ENCODE measurements around the gene TNFRSF6B.
"Not testable (repeated sequence)": the region's sequence is repeated elsewhere in the genome, so short reads cannot be mapped to it uniquely, and the experiment has no call there.

TNFRSF6B gene

DNA sequence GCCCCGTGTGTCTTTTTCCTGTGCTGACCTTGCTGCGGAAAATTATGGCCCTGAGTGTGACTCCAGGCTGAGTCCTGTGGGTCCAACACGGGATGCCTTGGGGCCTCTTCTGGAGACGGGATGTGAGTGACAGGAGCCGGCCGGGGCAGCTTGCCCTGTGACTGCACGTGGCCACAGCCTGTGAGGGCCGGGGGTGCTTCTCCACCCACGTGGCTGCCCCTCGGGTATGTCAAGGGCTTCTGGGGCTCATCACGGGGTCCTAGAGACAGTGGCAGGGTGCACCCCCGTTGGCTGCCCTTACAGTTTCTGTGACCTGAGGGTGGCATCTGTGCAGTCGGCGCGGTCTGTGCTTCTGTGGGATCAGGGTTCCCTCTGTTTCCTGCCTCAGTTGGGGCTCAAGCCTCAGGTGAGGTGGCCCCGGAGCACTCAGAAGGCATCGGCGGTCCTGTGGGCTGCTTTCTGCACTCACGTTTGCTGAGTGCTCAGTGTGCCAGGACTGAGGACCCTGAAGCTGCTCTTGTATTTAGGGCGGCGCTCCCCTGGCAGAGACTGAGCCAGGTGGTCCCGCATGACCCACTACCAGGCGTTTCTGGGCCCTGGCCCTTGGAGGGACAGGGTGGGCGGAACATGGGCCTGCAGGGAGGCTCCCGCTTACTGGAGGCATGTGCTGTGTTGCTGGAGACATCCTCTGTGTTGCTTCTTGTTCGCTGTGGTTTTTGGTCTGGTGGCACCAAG is 33.0 kb upstream of the TNFRSF6B start:
- DNase-seq (ENCODE audit: low read depth) = no peak

- no peak for DNase-seq (ENCODE audit: low read depth)
Observed at GRCh38 chr20:63664143-63664851, 32.2 kb upstream of the TNFRSF6B start.

GRCh38 chr20:63664861-63665594 is 31.4 kb upstream of the TNFRSF6B start:
- DNase-seq (ENCODE audit: low read depth) = no peak

DNA sequence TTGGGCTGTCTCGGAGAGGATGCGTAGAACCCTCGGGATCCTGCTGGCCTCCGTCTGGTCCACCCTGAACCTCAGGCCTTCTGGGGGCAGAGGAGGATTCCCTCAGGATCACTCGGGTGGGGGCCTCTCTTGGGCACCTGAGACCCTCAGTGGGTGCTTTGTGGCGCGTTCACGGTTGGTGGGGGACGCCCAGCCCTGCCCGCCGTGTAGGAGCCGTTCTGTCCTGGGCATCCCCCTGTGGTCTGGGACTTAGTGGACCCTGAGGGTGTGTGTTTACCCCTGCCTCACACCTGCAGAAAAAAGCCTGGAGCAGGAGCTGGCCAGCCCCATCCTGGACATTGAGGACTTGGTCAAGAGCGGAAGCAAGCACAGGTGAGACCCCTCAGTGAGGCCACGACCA is 30.7 kb upstream of the TNFRSF6B start:
- DNase-seq (ENCODE audit: low read depth) = no peak

DNA sequence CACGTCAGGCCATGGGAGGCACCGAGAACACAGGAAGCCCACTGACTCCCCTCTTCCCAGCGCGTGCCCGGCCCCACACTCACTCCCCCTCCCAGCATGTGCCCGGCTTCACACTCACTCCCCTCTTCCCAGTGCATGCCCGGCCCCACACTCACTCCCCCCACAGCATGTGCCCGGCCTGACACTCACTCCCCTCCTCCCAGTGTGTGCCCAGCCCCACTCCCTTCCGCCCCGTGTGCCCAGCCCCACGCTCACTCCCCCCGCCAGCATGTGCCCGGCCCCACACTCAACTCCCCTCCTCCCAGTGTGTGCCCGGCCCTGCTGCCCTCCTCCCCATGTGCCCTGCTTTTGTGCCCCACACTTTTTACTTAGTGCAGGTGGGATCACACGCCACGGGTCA is 28.6 kb upstream of the TNFRSF6B start:
- DNase-seq (ENCODE audit: low read depth) = no peak

GRCh38 chr20:63668351-63668750 is 28.1 kb upstream of the TNFRSF6B start:
- DNase-seq (ENCODE audit: low read depth) = no peak

DNA sequence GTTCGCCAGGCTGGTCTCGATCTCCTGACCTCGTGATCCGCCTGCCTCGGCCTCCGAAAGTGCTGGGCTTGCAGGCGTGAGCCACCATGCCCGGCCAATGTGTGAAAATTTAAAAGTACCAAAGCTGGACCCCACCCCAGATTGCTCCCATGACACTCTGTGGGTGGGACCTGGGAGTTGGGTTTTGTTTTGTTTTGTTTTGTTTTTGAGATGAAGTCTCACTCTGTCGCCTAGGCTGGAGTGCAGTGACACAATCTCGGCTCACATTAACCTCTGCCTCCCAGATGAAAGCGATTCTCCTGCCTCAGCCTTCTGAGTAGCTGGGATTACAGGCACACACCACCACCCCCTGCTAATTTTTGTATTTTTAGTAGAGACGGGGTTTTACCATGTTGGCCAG is 24.8 kb upstream of the TNFRSF6B start:
- DNase-seq (ENCODE audit: low read depth) = not testable (repeated sequence)

GRCh38 chr20:63672666-63673065 is 23.8 kb upstream of the TNFRSF6B start:
- no peak for DNase-seq (ENCODE audit: low read depth)

GRCh38 chr20:63673951-63674350 is 22.5 kb upstream of the TNFRSF6B start:
- DNase-seq (ENCODE audit: low read depth) = no peak

- DNase-seq (ENCODE audit: low read depth) = no peak
Observed at GRCh38 chr20:63675681-63676368, 20.6 kb upstream of the TNFRSF6B start.

- DNase-seq (ENCODE audit: low read depth) = no peak
Observed at GRCh38 chr20:63678071-63678470, 18.4 kb upstream of the TNFRSF6B start.

GRCh38 chr20:63678667-63679465 is 17.6 kb upstream of the TNFRSF6B start:
- no peak for DNase-seq (ENCODE audit: low read depth)

DNA sequence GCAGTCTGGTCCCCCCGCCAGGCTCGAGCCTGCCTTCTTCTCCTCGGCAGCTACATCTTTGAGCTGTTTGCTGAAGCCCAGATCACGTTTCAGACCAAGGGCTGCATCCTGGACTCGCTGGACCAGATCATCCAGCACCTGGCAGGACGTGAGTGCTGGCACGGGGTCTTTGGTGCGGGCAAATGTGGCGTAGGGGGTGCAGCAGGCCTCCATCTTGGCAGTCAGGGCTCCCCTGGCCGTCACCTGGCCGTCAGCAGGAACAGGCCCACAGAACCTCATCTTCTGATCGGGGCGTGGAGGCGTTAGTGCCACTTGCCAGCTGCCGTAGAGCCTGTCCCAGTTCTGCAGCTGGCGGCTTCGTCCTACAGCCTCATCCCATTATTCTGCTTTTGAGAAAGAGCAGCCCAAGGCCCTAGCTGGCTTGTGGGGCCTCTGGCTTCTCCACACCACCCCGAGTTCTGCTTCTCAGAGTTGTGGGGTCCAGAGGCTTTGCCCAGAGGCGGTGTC is 16.6 kb upstream of the TNFRSF6B start:
- no peak for DNase-seq (ENCODE audit: low read depth)

- no peak for DNase-seq (ENCODE audit: low read depth)
Observed at GRCh38 chr20:63680427-63680826, 16.0 kb upstream of the TNFRSF6B start.

- no peak for DNase-seq (ENCODE audit: low read depth)
Observed at GRCh38 chr20:63680857-63681608, 15.4 kb upstream of the TNFRSF6B start.

GRCh38 chr20:63681609-63682142 is 14.8 kb upstream of the TNFRSF6B start:
- no peak for DNase-seq (ENCODE audit: low read depth)

DNA sequence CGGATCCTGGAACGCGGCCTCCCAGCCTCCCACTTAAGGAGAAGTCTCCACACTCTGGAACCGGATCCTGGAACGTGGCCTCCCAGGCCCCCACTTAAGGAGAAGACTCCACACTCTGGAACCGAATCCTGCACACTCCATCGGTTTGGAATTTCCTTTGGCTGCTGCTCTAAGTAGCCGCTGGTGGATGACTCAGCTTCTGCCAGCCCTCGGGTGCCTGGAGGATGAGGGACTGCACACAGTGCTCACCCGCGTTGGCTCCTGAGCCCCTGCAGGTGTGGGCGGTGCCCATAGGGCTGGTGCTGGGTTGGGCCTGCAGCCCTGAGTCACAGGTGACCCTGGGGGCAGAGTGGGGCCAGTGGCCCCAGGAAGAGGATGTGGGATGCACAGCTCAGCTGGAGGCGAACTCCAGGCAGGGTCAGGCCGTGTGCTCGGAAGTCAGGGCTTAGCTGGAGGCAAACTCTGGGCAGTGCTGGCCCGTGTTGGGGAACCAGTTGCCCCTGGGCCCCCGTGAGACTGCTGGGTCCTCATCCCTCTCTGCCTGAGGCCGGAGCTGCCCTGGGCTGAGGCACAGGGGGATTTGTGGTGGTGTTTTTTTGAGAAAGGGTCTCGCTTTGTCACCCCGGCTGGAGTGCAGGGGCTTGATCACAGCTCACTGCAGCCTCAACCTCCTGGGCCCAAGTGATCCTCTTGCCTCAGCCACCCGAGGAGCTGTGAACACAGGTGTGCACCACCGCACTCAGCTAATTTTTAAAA is 13.9 kb upstream of the TNFRSF6B start:
- DNase-seq (ENCODE audit: low read depth) = no peak

- no peak for DNase-seq (ENCODE audit: low read depth)
Observed at GRCh38 chr20:63685269-63686026, 11.0 kb upstream of the TNFRSF6B start.

DNA sequence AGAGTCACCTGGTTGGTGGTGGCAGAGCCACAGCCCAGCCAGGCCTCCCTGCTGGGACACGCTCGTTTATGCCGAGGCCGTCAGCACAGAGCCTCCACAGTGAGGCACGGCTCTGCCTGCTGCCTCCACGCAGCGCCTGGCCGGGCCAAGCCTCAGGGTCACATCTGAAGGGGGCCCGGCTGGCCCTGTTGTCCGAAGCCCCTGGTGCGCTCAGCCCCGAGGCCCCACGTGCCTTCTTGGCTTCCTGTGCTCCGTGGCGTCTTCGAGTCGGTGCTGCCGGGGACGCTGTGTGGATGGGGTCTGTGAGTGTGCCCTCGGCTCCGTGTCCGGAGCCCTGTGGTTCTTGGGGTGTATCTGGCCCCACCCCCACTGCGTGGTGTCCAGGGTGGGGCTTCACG is 10.4 kb upstream of the TNFRSF6B start:
- DNase-seq (ENCODE audit: low read depth) = no peak

Measured in activated T-helper 1 cell treated with Interleukin-2 at 50 U/mL for 16 hours (primary cell).